ENCODE measurements around the gene PAQR9.

Gene PAQR9

GRCh38 chr3:142950972-142951371 is 12.5 kb downstream of the PAQR9 start:
- no peak for DNase-seq (ENCODE audit: low spot score)

- no peak for DNase-seq (ENCODE audit: low spot score)
These were observed 15.5 kb downstream of the PAQR9 start for GRCh38 chr3:142947799-142948575.

DNA sequence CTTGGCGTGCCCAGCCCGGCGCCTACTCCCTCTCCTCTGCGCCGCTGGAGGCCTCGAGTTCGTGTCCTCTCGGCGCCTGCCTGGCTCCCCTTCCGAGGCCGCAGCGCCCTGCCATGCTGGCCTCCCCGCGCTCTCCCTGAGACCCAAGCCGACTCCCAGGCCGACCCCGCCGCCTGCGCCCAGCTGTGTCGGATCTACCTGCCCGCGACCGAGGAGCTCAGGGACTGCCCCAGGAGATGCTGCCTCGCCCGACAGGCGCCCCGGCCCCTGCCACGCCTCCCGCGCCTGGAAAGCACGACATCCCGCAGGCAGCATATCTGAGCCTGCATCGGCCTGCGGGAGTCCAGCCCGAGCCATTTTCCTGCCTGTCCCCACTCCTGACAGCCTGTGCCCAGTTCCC is 16.1 kb downstream of the PAQR9 start:
- no peak for DNase-seq (ENCODE audit: low spot score)

DNA sequence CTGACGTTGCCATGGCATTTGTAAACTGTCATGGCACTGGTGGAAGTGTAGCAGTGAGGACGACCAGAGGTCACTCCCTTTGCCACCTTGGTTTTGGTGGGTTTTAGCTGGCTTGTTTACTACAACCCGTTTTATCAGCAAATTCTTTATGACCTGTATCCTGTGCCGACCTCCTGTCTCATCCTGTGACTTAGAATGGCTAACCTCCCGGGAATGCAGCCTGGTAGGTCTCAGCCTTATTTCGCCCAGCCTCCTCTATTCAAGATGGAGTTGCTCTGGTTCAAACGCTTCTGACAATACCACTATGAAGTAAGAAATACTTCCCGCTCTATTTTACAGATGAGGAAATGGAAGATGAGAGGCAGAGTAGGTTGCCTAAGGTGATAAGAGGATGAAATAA is 16.6 kb downstream of the PAQR9 start:
- DNase-seq (ENCODE audit: low spot score) = no peak

DNA sequence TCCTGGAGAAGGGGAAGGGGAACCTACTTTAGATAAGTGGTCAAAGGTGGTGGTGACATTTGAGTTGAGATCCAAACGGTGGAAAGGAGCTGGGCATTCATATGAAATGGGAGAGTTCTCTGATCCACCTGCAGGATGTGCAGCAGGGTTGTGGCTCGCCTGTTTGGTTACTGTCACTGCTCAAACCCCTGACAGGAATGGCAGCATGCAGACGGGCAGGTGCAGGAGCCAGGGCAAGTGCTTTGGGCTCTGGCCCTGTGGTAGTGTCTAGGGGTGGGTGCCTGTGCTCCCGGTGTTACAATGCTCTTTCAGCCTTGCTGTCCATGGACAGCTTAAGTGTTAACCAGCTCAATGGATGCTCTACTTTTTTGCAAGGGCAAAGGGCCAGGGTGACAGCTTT is 18.5 kb downstream of the PAQR9 start:
- DNase-seq (ENCODE audit: low spot score) = no peak

GRCh38 chr3:142944342-142944741 is 19.1 kb downstream of the PAQR9 start:
- DNase-seq (ENCODE audit: low spot score) = no peak

- no peak for DNase-seq (ENCODE audit: low spot score)
These were observed 19.6 kb downstream of the PAQR9 start for GRCh38 chr3:142943870-142944269.

DNA sequence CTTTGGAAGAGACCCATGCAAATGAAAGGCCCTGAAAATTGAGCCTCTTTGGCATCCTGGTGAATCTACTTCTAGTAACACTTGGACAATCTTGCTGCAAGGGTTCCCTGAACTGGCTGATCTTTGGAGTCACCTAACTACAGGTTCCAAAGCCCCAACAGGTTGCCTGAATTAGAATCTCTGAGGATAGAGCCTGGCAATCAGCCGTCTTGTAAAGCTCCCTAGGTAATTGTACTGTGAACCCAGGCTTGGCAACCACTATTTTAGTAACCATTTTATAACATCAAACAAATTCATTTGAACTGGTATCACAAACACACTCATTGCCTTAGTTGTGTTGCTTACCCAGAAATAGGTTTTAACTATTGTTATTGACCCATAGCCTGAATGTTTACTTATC is 20.1 kb downstream of the PAQR9 start:
- DNase-seq (ENCODE audit: low spot score) = no peak

- DNase-seq (ENCODE audit: low spot score) = no peak
These were observed 21.9 kb downstream of the PAQR9 start for GRCh38 chr3:142941373-142942123.

GRCh38 chr3:142940472-142940871 is 23.0 kb downstream of the PAQR9 start:
- no peak for DNase-seq (ENCODE audit: low spot score)

DNA sequence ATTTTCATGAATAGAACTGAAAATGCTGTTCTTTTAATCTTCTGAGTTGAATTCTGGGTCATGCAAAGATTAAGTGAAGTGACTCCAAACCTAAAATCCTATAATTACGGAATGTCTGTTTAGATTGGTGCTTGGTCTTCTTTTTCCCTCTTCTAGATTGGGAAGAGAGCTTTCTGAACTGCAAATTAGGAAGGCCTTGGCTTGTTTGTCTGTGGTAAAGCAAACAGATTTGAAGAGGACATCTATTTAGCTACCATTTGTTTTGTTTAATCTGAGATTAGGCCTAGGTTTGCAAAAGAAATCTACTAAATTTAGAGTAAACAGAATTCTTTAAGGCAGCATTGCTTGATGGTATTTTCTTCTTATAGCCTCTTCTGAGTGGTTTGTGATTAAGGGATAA is 23.5 kb downstream of the PAQR9 start:
- no peak for DNase-seq (ENCODE audit: low spot score)

GRCh38 chr3:142935963-142936362 is 27.5 kb downstream of the PAQR9 start:
- DNase-seq (ENCODE audit: low spot score) = no peak

- DNase-seq (ENCODE audit: low spot score) = no peak
These were observed 28.6 kb downstream of the PAQR9 start for GRCh38 chr3:142934887-142935269.

DNA sequence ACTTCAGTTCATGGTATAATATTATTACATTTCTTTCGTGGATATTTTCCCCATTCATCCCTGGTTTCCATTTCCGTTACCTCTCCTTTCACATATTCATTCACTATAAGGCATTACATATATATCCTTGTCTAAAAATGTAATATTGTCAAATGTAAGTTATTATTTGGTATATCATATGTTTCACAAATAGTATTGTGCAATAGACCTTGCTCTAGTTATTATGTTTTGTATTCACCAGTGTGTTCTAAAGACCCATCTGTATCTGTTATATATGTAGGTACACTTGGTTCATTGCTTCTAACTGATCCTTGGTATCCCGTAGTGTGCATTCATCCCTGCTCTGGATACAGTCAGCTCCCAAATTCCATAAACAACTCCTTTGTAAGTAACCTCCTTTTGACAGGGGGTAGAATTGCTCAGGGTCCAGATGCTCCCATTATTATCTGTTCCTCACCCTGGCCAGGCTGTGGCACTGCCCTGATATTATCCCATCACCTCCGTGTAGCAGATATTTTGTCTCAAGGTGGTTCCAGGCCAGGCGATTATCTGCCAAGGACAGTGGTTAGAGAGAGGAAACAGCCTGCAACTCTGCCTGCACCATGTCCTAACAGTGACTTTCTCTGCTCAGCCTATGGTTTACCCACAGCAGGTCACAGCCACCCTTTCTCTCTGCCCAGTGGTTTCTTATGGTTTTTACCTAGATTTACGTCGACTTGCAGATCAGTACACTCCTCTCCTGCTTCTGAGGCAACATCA is 29.2 kb downstream of the PAQR9 start:
- DNase-seq (ENCODE audit: low spot score) = no peak

DNA sequence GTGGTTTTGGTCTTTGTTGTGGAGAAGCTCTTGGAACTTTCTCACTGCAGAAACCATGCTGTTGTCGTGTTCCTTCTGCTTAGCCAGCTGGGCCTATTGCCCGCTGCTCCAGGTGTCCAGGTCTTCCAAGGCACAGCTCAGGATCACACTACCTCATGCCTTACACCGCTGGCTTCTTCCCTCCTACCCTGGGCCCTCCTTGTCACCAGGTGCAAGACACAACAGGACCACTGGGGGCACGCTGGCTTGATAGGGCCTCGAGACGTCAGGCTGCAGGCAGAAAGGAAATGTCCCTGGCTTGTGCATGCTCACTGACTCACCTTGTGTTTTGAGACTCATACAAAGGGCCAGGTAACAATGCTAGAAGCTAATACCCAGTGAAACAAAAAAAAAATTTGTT is 32.3 kb downstream of the PAQR9 start:
- no peak for DNase-seq (ENCODE audit: low spot score)

- DNase-seq (ENCODE audit: low spot score) = no peak
These were observed 33.0 kb downstream of the PAQR9 start for GRCh38 chr3:142930463-142930862.

GRCh38 chr3:142929890-142930289 is 33.6 kb downstream of the PAQR9 start:
- no peak for DNase-seq (ENCODE audit: low spot score)

DNA sequence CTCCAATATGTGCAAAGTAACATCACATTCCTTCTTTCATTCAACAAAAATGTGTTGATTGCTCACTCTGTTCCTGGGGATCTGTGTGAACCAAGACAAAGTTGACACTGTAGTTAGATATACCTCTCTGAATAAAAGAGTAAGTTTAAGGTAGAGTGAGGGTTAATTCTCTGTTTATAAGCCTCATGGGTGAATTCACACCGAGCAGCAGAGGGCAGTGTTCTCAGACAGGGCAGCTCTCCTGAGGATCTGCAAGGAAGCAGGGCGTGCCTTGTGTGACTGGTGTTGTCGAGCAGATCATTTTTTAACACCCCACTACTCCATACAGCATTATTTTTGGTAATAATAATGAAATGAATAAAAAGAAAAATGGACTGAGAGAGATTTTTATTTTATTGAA is 34.4 kb downstream of the PAQR9 start:
- DNase-seq (ENCODE audit: low spot score) = peak; percentile 81

GRCh38 chr3:142926368-142926944 is 37.0 kb downstream of the PAQR9 start:
- DNase-seq (ENCODE audit: low spot score) = no peak

DNA sequence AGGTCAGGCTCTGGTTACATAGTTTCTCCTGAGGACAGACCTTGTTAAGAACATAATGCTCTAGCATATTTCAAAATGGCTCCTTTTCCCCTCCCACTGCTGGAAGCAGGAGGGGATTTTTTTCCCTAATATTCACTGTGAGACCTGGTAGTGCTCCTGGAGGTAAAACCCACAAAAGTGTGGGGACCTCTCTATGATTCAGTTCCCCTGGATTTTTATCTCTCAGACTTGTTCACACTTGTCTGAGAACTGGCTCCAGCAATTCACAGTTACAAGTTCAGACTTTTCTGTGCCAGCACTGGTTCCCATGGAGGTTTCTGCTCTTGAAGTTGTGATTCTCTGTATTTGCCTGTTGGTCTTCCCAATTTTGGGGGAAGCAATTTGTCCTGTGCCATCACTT is 38.3 kb downstream of the PAQR9 start:
- no peak for DNase-seq (ENCODE audit: low spot score)

GRCh38 chr3:142923694-142924093 is 39.8 kb downstream of the PAQR9 start:
- no peak for DNase-seq (ENCODE audit: low spot score)

DNA sequence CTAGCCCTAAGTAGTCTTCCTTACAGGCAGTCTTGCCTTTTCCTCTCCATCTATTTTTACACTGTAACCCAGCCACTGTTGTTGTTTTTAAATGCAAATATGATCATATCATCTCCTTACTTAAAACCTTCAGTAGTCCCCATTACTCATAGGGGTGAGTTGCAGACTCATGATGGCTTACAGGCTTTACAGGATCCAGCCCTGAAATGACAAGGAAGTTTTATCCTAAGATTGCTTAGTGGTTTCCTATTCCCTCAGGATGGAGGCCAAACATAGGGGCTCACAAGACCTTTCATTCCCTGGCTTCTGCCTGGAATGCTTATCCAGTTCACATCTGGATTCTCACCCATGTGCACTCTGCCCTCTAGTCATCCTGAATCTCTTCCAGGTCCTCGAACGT is 46.9 kb downstream of the PAQR9 start:
- no peak for DNase-seq (ENCODE audit: low spot score)

GRCh38 chr3:142915636-142916035 is 47.8 kb downstream of the PAQR9 start:
- no peak for DNase-seq (ENCODE audit: low spot score)
